ENCODE results near the gene RBM23. TPM values are rescaled to one million over a fixed set of nuclear protein-coding genes. Genes with fewer than 3 reads are reported as not detected.

The RBM23 gene
- total and polyA plus RNA-seq, 2 donors (not counting 3 experiments of a cell fraction or from before 2014, with no cell fraction given) = 67.7 to 68.9 TPM

GRCh38 chr14:22845821-22846625 is 72.9 kb downstream of the RBM23 start:
- H3K4me2 ChIP-seq (ENCODE audit: insufficient read depth, low read length) = no peak overlapping the region
- TF ChIP-seq MYC (IDR thresholded peaks at IDR 0.05; ENCODE audit: low read depth, low read length) (no peak), CTCF (IDR thresholded peaks at IDR 0.05; ENCODE audit: extremely low read depth in 1 of 2, insufficient read depth in 1 of 2, low read depth in 1 of 2, low read length in 2 of 2) (no peak), POLR2A (IDR thresholded peaks at IDR 0.05; ENCODE audit: low read depth, low read length) (no peak), POLR2AphosphoS5 (IDR thresholded peaks at IDR 0.05; ENCODE audit: insufficient read depth, low read depth, low read length) (no peak), GATA2 (IDR thresholded peaks at IDR 0.05; ENCODE audit: insufficient read depth, insufficient read length, low read depth, low read length) (no peak), FOS (IDR thresholded peaks at IDR 0.05; ENCODE audit: borderline replicate concordance, insufficient read depth, low read length) (no peak), MAX (IDR thresholded peaks at IDR 0.05; ENCODE audit: insufficient read depth, insufficient read length) (no peak), JUN (IDR thresholded peaks at IDR 0.05; ENCODE audit: borderline replicate concordance, insufficient read depth, insufficient read length, low read depth) (no peak), EZH2 (IDR thresholded peaks at IDR 0.05; ENCODE audit: borderline replicate concordance, low read depth, low read length, severe bottlenecking) (no peak)
- POLR2A ChIA-PET = no interaction called here

More at GRCh38 chr14:22845821-22846625, 72.9 kb downstream of the RBM23 start:
- BruUV-seq (replicated peaks) = TSS peak; percentile 25
- dilution Hi-C loops (cut with MboI; ENCODE audit: extremely low pct_ligation_motif_present, low sequenced_read_pairs) (no loop called here), intact Hi-C loops (cut with micrococcal nuclease) (no loop called here)
- DNase-seq (ENCODE audit: low read depth, low spot score) (no peak), FAIRE-seq (peak; percentile 35)
- H3K9me1 ChIP-seq (replicated peaks; ENCODE audit: control insufficient read depth, extremely low read depth, insufficient read depth, low read length) = no peaks in the 10 kb centered on the region
- H4K20me1 ChIP-seq (replicated peaks; ENCODE audit: control insufficient read depth, extremely low read depth, insufficient read depth, low read length) = no peaks in the 10 kb centered on the region
- H3K36me3 ChIP-seq (ENCODE audit: control insufficient read depth in 2 of 2, extremely low read depth in 1 of 2, insufficient read depth in 2 of 2, low read length in 2 of 2) = peaks cover 36 to 56% of the 10 kb centered on the region in 2 experiments
- H3K79me2 ChIP-seq (ENCODE audit: control insufficient read depth, insufficient read depth, low read length) = peaks cover 52% of the 10 kb centered on the region
- H3K27ac ChIP-seq (ENCODE audit: insufficient read depth, low read depth, low read length) = peak overlapping the region; percentile 29
- H3K9me3 ChIP-seq (replicated peaks; ENCODE audit: control insufficient read depth, insufficient read depth, low read length) = no peaks in the 10 kb centered on the region
- peaks cover 58% of the 10 kb centered on the region for H3K4me1 ChIP-seq (ENCODE audit: control insufficient read depth, extremely low read depth, insufficient read depth, low read length)
- H3K27me3 ChIP-seq (ENCODE audit: control insufficient read depth in 2 of 2, insufficient read depth in 2 of 2, low read length in 2 of 2) = no peaks in the 10 kb centered on the region
- no peak overlapping the region for H3K9ac ChIP-seq (replicated peaks; ENCODE audit: extremely low read depth, insufficient read depth, low read length)
- no peak overlapping the region for H3K4me3 ChIP-seq (replicated peaks in 1 of 3; ENCODE audit: insufficient read depth in 1 of 3, low read depth in 1 of 3, low read length in 3 of 3)
- H2AFZ ChIP-seq (ENCODE audit: low read depth, low read length) = no peak overlapping the region
- CTCF ChIA-PET = interaction anchor here (1.6 to 10.2 kb wide), 2 partner anchors 10 to 23 kb away, joined by 5 to 214 read pairs; partner anchors contain the start of genes MMP14 and MRPL52

All from endothelial cell of umbilical vein (primary cell).